Neural cell (in vitro differentiated cells): ENCODE measurements around the gene SEMA4B.
"Not testable (repeated sequence)": the region's sequence is repeated elsewhere in the genome, so short reads cannot be mapped to it uniquely, and the experiment has no call there.

Source experiments
- POLR2AphosphoS5 ChIP-seq: IDR thresholded peaks from 2 replicates; pipeline ENCODE4 v1.6.1; 2012
- REST ChIP-seq: IDR thresholded peaks from 2 replicates; pipeline ENCODE4 v1.6.1; 2012; ENCODE audit warnings: borderline replicate concordance
- TAF1 ChIP-seq: IDR thresholded peaks from 2 replicates; pipeline ENCODE4 v1.6.1; 2012; ENCODE audit warnings: low read depth
- TF ChIP-seq, protein P1 (sequence below): fragments of 450-650 bp; IDR thresholded peaks from 2 replicates; pipeline ENCODE4 v1.5.1; 2014; ENCODE audit warnings: antibody characterized with exemption, mild to moderate bottlenecking, moderate library complexity; ENCODE audit not compliant: poor library complexity, severe bottlenecking

- TF ChIP-seq TAF1, POLR2AphosphoS5, REST: not testable (repeated sequence)
- TF ChIP-seq, protein P1, sequence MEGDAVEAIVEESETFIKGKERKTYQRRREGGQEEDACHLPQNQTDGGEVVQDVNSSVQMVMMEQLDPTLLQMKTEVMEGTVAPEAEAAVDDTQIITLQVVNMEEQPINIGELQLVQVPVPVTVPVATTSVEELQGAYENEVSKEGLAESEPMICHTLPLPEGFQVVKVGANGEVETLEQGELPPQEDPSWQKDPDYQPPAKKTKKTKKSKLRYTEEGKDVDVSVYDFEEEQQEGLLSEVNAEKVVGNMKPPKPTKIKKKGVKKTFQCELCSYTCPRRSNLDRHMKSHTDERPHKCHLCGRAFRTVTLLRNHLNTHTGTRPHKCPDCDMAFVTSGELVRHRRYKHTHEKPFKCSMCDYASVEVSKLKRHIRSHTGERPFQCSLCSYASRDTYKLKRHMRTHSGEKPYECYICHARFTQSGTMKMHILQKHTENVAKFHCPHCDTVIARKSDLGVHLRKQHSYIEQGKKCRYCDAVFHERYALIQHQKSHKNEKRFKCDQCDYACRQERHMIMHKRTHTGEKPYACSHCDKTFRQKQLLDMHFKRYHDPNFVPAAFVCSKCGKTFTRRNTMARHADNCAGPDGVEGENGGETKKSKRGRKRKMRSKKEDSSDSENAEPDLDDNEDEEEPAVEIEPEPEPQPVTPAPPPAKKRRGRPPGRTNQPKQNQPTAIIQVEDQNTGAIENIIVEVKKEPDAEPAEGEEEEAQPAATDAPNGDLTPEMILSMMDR, result not testable (repeated sequence)
These were observed 13.1 kb upstream of the SEMA4B start for GRCh38 chr15:90188065-90188464.
